GM23338 (cell line): Measurements from ENCODE around the gene ZNF850. TPM values are rescaled to one million over a fixed set of nuclear protein-coding genes. Genes with fewer than 3 reads are reported as not detected.
A peak's percentile ranks its signal among the peaks of the same experiment; 100 is the strongest.

Experiments used
- ATAC-seq: fragments of 200-7000 bp; cut with Tn5 transposase; 3 replicates; pipeline ENCODE4 v1.9.1; 2020
- DNase-seq: peaks from one replicate; pipeline ENCODE4 v3.0.0-alpha.2; 2015; ENCODE audit warnings: low spot score
- H2AFZ ChIP-seq: fragments of 200-600 bp; sonication (generic); 2 replicates; pipeline ENCODE4 v1.8.0; 2016; ENCODE audit warnings: antibody characterized with exemption, mild to moderate bottlenecking, moderate library complexity
- H3F3A ChIP-seq: fragments of 200-600 bp; sonication (generic); replicated peaks from 2 replicates; pipeline ENCODE4 v1.8.0; 2017; ENCODE audit warnings: antibody characterized with exemption, mixed run types, low read depth
- H3K27ac ChIP-seq: fragments of 200-600 bp; sonication (generic); 2 replicates; pipeline ENCODE4 v1.6.1; 2016; ENCODE audit warnings: low read depth
- H3K27me3 ChIP-seq: fragments of 200-600 bp; sonication (generic); 2 replicates; pipeline ENCODE4 v1.8.0; 2016; ENCODE audit warnings: mild to moderate bottlenecking, mixed run types, moderate library complexity; ENCODE audit not compliant: insufficient read depth
- H3K36me3 ChIP-seq: fragments of 200-600 bp; sonication (generic); 2 replicates; pipeline ENCODE4 v1.8.0; 2016; ENCODE audit warnings: mild to moderate bottlenecking; ENCODE audit not compliant: insufficient read depth
- H3K4me1 ChIP-seq: fragments of 200-600 bp; sonication (generic); 2 replicates; pipeline ENCODE4 v1.8.0; 2016; ENCODE audit warnings: mild to moderate bottlenecking, moderate library complexity; ENCODE audit not compliant: insufficient read depth
- H3K4me2 ChIP-seq: fragments of 200-600 bp; sonication (generic); 2 replicates; pipeline ENCODE4 v1.7.1; 2017; ENCODE audit warnings: mixed run types
- H3K4me3 ChIP-seq: fragments of 200-600 bp; sonication (generic); 2 replicates; pipeline ENCODE4 v1.6.1; 2016; ENCODE audit warnings: mixed run types
- H3K79me2 ChIP-seq: fragments of 200-600 bp; sonication (generic); replicated peaks from 2 replicates; pipeline ENCODE4 v1.8.0; 2017; ENCODE audit warnings: mild to moderate bottlenecking; ENCODE audit not compliant: insufficient read depth
- H3K9me2 ChIP-seq: fragments of 200-600 bp; sonication (generic); 2 replicates; pipeline ENCODE4 v1.8.0; 2017; ENCODE audit not compliant: insufficient read depth
- H4K20me1 ChIP-seq: fragments of 200-600 bp; sonication (generic); replicated peaks from 2 replicates; pipeline ENCODE4 v1.8.0; 2017; ENCODE audit warnings: mild to moderate bottlenecking; ENCODE audit not compliant: insufficient read depth
- H3K27ac Mint-ChIP-seq: 2 replicates; pipeline ENCODE4 v1.8.0; 2020; ENCODE audit warnings: inconsistent platforms, mild to moderate bottlenecking, moderate library complexity, mixed read lengths
- H3K27me3 Mint-ChIP-seq: 3 replicates; pipeline ENCODE4 v1.8.0; 2022; ENCODE audit warnings: low read depth, mild to moderate bottlenecking, moderate library complexity, mixed read lengths, inconsistent platforms; ENCODE audit not compliant: insufficient read depth, poor library complexity
- H3K36me3 Mint-ChIP-seq: 3 replicates; pipeline ENCODE4 v1.8.0; 2021; ENCODE audit warnings: low read depth, mild to moderate bottlenecking, inconsistent platforms, moderate library complexity, mixed read lengths
- H3K4me1 Mint-ChIP-seq: 3 replicates; pipeline ENCODE4 v1.8.0; 2020; ENCODE audit warnings: mild to moderate bottlenecking, inconsistent platforms, mixed read lengths
- H3K4me3 Mint-ChIP-seq: 3 replicates; pipeline ENCODE4 v1.8.0; 2021; ENCODE audit warnings: moderate library complexity, mild to moderate bottlenecking, inconsistent platforms, mixed read lengths
- H3K9me3 Mint-ChIP-seq: 3 replicates; pipeline ENCODE4 v1.8.0; 2020; ENCODE audit warnings: moderate library complexity, mild to moderate bottlenecking, inconsistent platforms, mixed read lengths
- CREB1 ChIP-seq: fragments of 250-450 bp; sonication (Bioruptor Pico); IDR thresholded peaks from 2 replicates; pipeline ENCODE4 v1.5.0; 2020; ENCODE audit warnings: low read depth, mild to moderate bottlenecking, moderate library complexity
- ETS1 ChIP-seq: IDR thresholded peaks from 2 replicates; pipeline ENCODE4 v1.6.1; 2016; ENCODE audit warnings: antibody characterized with exemption
- POLR2AphosphoS5 ChIP-seq: IDR thresholded peaks from 2 replicates; pipeline ENCODE4 v1.6.1; 2016; ENCODE audit warnings: antibody characterized with exemption, low read depth
- STAT1 ChIP-seq: IDR thresholded peaks from one replicate; pipeline ENCODE4 v1.6.1; 2016; ENCODE audit warnings: antibody characterized with exemption; ENCODE audit not compliant: unreplicated experiment
- ZNF331 ChIP-seq: fragments of 250-450 bp; sonication (Bioruptor Pico); IDR thresholded peaks from 2 replicates; pipeline ENCODE4 v1.5.0; 2020; ENCODE audit warnings: low read depth, mild to moderate bottlenecking, moderate library complexity
- ZNF462 ChIP-seq: fragments of 250-450 bp; sonication (Bioruptor Pico); IDR thresholded peaks from 2 replicates; pipeline ENCODE4 v1.5.0; 2020; ENCODE audit warnings: mild to moderate bottlenecking, moderate library complexity
- long read RNA-seq: library from polyadenylated mRNA; unstranded; transcript quantifications from one replicate; pipeline ENCODE4 v2.0.0, GENCODE V29; 2020; ENCODE audit not compliant: unreplicated experiment
- polyA plus RNA-seq: library from polyadenylated mRNA; unstranded; fragments of >200 nt; fragmentation: Nextera tagmentation; extraction: Ambion mirVana; gene quantifications from 2 replicates; pipeline ENCODE4 v1.2.1, GENCODE V29; 2016
- total RNA-seq: library from RNA; depleted of rRNA; stranded (reverse); fragments of >200 nt; shearing (Covaris generic); gene quantifications from 2 replicates; pipeline ENCODE4 v1.2.3, GENCODE V29; 2014; rRNA removed

Gene ZNF850
- total RNA-seq (41.1 and 43.9 TPM in 2 replicates), polyA plus RNA-seq (7.7 and 8.7 TPM in 2 replicates)
- long read RNA-seq, partial matches to known transcripts: 0 of 2 reads
- long read RNA-seq, other reads (novel, unspliced or antisense): 2 of 2 reads

GRCh38 chr19:36772311-36773222 is at the start of gene ZNF850:
Gene ZNF850 (minus strand): TSS chr19:36772807. CDS start chr19:36762606, 10,201 bp downstream.
- DNase-seq: peak; percentile 98
- Histone ChIP-seq H3K4me2 (peak within 1 kb of the TSS; percentile 84), H4K20me1 (peaks cover 9% of the 10 kb centered on the region; the same call in 1 of the 2 replicates), H3K36me3 (0 out of 2 replicates have a peak, but pooled peaks cover 9% of the 10 kb centered on the region), H3K27ac (peak within 1 kb of the TSS; percentile 98), H3K79me2 (peaks cover 75% of the 10 kb centered on the region), H3K27me3 (no peaks in the 10 kb centered on the region), H3K9me2 (no peaks in the 10 kb centered on the region), H3K4me1 (peaks cover 5% of the 10 kb centered on the region; the same call in 1 of the 2 replicates), H3K4me3 (peak within 1 kb of the TSS; percentile 80), H3F3A (no peaks in the 10 kb centered on the region), H2AFZ (peak within 1 kb of the TSS; percentile 97)
- ATAC-seq: peak; percentile 84
- Mint-ChIP-seq H3K27me3 (peaks cover 19% of the 10 kb centered on the region), H3K27ac (peak within 1 kb of the TSS; percentile 99), H3K9me3 (peaks cover 62% of the 10 kb centered on the region), H3K4me3 (peak within 1 kb of the TSS; percentile 99), H3K4me1 (peaks cover 9% of the 10 kb centered on the region), H3K36me3 (peaks cover 81% of the 10 kb centered on the region)
- peak; percentile 82 for TF ChIP-seq POLR2AphosphoS5
- TF ChIP-seq CREB1 (CRISPR knock-in tag): peak; percentile 23; the same call in 1 of the 2 replicates
- no peak for TF ChIP-seq STAT1
- TF ChIP-seq ZNF331 (CRISPR knock-in tag): no peak
- peak; percentile 95 for TF ChIP-seq ETS1
- TF ChIP-seq ZNF462: no peak
